Loucy (cell line): ENCODE data around the gene FGD5.

Source experiments
- H2AFZ ChIP-seq: fragments of 200-600 bp; sonication (generic); 2 replicates; pipeline ENCODE4 v1.6.0; 2016; ENCODE audit warnings: antibody characterized with exemption, mild to moderate bottlenecking, low read length, moderate library complexity
- H3F3A ChIP-seq: fragments of 200-600 bp; 2 replicates; pipeline ENCODE4 v1.6.0; 2016; ENCODE audit warnings: antibody characterized with exemption, low read depth, mild to moderate bottlenecking
- H3K27me3 ChIP-seq: fragments of 200-600 bp; sonication (generic); 2 replicates; pipeline ENCODE4 v1.6.1; 2014; ENCODE audit warnings: low read length, mild to moderate bottlenecking; ENCODE audit not compliant: insufficient read depth, poor library complexity, severe bottlenecking
- H3K36me3 ChIP-seq: fragments of 200-600 bp; sonication (generic); 2 replicates; pipeline ENCODE4 v1.6.1; 2016; ENCODE audit warnings: low read length; ENCODE audit not compliant: insufficient read depth
- H3K4me1 ChIP-seq: fragments of 200-600 bp; sonication (generic); 2 replicates; pipeline ENCODE4 v1.5.1; 2014; ENCODE audit warnings: low read length, mild to moderate bottlenecking; ENCODE audit not compliant: insufficient read depth, poor library complexity, severe bottlenecking
- H3K4me2 ChIP-seq: fragments of 200-600 bp; sonication (generic); 2 replicates; pipeline ENCODE4 v1.6.0; 2014; ENCODE audit warnings: antibody characterized with exemption, low read length, low read depth, mild to moderate bottlenecking; ENCODE audit not compliant: poor library complexity, severe bottlenecking
- H3K4me3 ChIP-seq: fragments of 200-600 bp; sonication (generic); 2 replicates; pipeline ENCODE4 v1.5.1; 2014; ENCODE audit warnings: low read length, mild to moderate bottlenecking, mixed read lengths; ENCODE audit not compliant: poor library complexity, severe bottlenecking
- H3K79me2 ChIP-seq: fragments of 200-600 bp; sonication (generic); 2 replicates; pipeline ENCODE4 v1.6.1; 2014; ENCODE audit warnings: low read length; ENCODE audit not compliant: insufficient read depth
- H3K9ac ChIP-seq: fragments of 200-600 bp; sonication (generic); 2 replicates; pipeline ENCODE4 v1.6.0; 2014; ENCODE audit warnings: mild to moderate bottlenecking, low read depth, low read length, moderate library complexity; ENCODE audit not compliant: poor library complexity, severe bottlenecking
- H3K9me2 ChIP-seq: fragments of 200-600 bp; sonication (generic); replicated peaks from 2 replicates; pipeline ENCODE4 v1.6.1; 2016; ENCODE audit warnings: low read depth, low read length, mixed read lengths
- H3K9me3 ChIP-seq: fragments of 200-600 bp; sonication (generic); 2 replicates; pipeline ENCODE4 v1.6.1; 2014; ENCODE audit warnings: mild to moderate bottlenecking, antibody characterized with exemption, low read length, low read depth; ENCODE audit not compliant: insufficient read depth
- H4K20me1 ChIP-seq: fragments of 200-600 bp; sonication (generic); 2 replicates; pipeline ENCODE4 v1.6.0; 2014; ENCODE audit warnings: antibody characterized with exemption, low read length, mild to moderate bottlenecking; ENCODE audit not compliant: insufficient read depth, poor library complexity, severe bottlenecking
- CTCF ChIP-seq: fragments of 200-600 bp; sonication (generic); conservative IDR thresholded peaks from 2 replicates; pipeline ENCODE4 v1.5.1; 2014; ENCODE audit warnings: mild to moderate bottlenecking, antibody characterized with exemption, low read length
- EZH2phosphoT487 ChIP-seq: fragments of 200-600 bp; IDR thresholded peaks from 2 replicates; pipeline ENCODE4 v1.6.1; 2018; ENCODE audit warnings: antibody characterized with exemption, mild to moderate bottlenecking, moderate library complexity, borderline replicate concordance

FGD5 gene

GRCh38 chr3:14905055-14905657 is 86.4 kb downstream of the FGD5 start:
- no peaks in the 10 kb centered on the region for H4K20me1 ChIP-seq
- H3K9ac ChIP-seq: no peak overlapping the region
- no peak overlapping the region for H2AFZ ChIP-seq
- H3K79me2 ChIP-seq: no peaks in the 10 kb centered on the region
- H3K4me1 ChIP-seq: peaks cover 5% of the 10 kb centered on the region
- no peaks in the 10 kb centered on the region for H3K9me2 ChIP-seq
- TF ChIP-seq CTCF (no peak), EZH2phosphoT487 (no peak)
- H3K27me3 ChIP-seq: no peaks in the 10 kb centered on the region
- H3F3A ChIP-seq: no peaks in the 10 kb centered on the region
- no peak overlapping the region for H3K4me2 ChIP-seq
- no peaks in the 10 kb centered on the region; the same call in 1 of the 2 replicates for H3K9me3 ChIP-seq
- H3K4me3 ChIP-seq: no peak overlapping the region
- no peaks in the 10 kb centered on the region for H3K36me3 ChIP-seq

GRCh38 chr3:14906355-14906971 is 87.7 kb downstream of the FGD5 start:
- no peaks in the 10 kb centered on the region for H3K27me3 ChIP-seq
- H3F3A ChIP-seq: no peaks in the 10 kb centered on the region
- TF ChIP-seq CTCF (no peak), EZH2phosphoT487 (no peak)
- peaks cover 5% of the 10 kb centered on the region for H3K4me1 ChIP-seq
- no peak overlapping the region for H3K4me3 ChIP-seq
- no peaks in the 10 kb centered on the region for H3K9me2 ChIP-seq
- no peaks in the 10 kb centered on the region for H3K79me2 ChIP-seq
- H3K9ac ChIP-seq: no peak overlapping the region
- no peaks in the 10 kb centered on the region; the same call in 1 of the 2 replicates for H3K9me3 ChIP-seq
- H3K36me3 ChIP-seq: no peaks in the 10 kb centered on the region
- no peak overlapping the region for H3K4me2 ChIP-seq
- H2AFZ ChIP-seq: no peak overlapping the region
- no peaks in the 10 kb centered on the region for H4K20me1 ChIP-seq

GRCh38 chr3:14907043-14907966 is 88.5 kb downstream of the FGD5 start:
- no peaks in the 10 kb centered on the region; the same call in 1 of the 2 replicates for H3K9me3 ChIP-seq

More at GRCh38 chr3:14907043-14907966, 88.5 kb downstream of the FGD5 start:
- Histone ChIP-seq H3K9me2 (no peaks in the 10 kb centered on the region), H3K9ac (no peak overlapping the region), H4K20me1 (no peaks in the 10 kb centered on the region), H3F3A (no peaks in the 10 kb centered on the region), H3K79me2 (no peaks in the 10 kb centered on the region), H3K36me3 (no peaks in the 10 kb centered on the region), H3K4me2 (no peak overlapping the region), H2AFZ (no peak overlapping the region), H3K27me3 (no peaks in the 10 kb centered on the region), H3K4me3 (no peak overlapping the region), H3K4me1 (peaks cover 5% of the 10 kb centered on the region)
- TF ChIP-seq CTCF (no peak), EZH2phosphoT487 (no peak)
